Upper lobe of right lung (tissue), 1 donor: ENCODE data around the gene KRTAP13-3. TPM values are rescaled to one million over a fixed set of nuclear protein-coding genes. Genes with fewer than 3 reads are reported as not detected.

Source experiments
- ATAC-seq: fragments of 200-7000 bp; cut with Tn5 transposase; one replicate; pipeline ENCODE4 v1.9.1; 2020; ENCODE audit warnings: mild to moderate bottlenecking, moderate library complexity
- DNase-seq: peaks from one replicate; pipeline ENCODE4 v3.0.0-alpha.2; 2020
- H3K27ac ChIP-seq: fragments of 200-600 bp; one replicate; pipeline ENCODE4 v1.8.0; 2022
- H3K27me3 ChIP-seq: fragments of 200-600 bp; one replicate; pipeline ENCODE4 v1.8.0; 2022; ENCODE audit warnings: mild to moderate bottlenecking
- H3K36me3 ChIP-seq: fragments of 200-600 bp; one replicate; pipeline ENCODE4 v1.8.0; 2022
- H3K4me1 ChIP-seq: fragments of 200-600 bp; one replicate; pipeline ENCODE4 v1.8.0; 2022
- H3K4me3 ChIP-seq: fragments of 200-600 bp; one replicate; pipeline ENCODE4 v1.8.0; 2022; ENCODE audit warnings: mild to moderate bottlenecking
- H3K9me3 ChIP-seq: fragments of 200-600 bp; one replicate; pipeline ENCODE4 v1.8.0; 2022
- CTCF ChIP-seq: fragments of 200-600 bp; IDR thresholded peaks from one replicate; pipeline ENCODE4 v1.8.0; 2022; ENCODE audit warnings: antibody characterized with exemption
- intact Hi-C: fragments of 100-400 bp; cut with DNase I; formaldehyde crosslinking; loops from one replicate; pipeline ENCODE4 v1.11.0; 2022
- total RNA-seq: library from RNA; stranded (reverse); fragmentation: NEBNext Ultra II Directional; extraction: Animal tissue kit (Norgen Biotek cat#: 25700); gene quantifications from one replicate; pipeline ENCODE4 v1.2.1, GENCODE V29; 2021
- donor health status: DM: no; HTN: yes; CAD: no; lungs with severe emphysema.

Gene KRTAP13-3
- total RNA-seq, 1 donor from 2014 or later: not detected

DNA sequence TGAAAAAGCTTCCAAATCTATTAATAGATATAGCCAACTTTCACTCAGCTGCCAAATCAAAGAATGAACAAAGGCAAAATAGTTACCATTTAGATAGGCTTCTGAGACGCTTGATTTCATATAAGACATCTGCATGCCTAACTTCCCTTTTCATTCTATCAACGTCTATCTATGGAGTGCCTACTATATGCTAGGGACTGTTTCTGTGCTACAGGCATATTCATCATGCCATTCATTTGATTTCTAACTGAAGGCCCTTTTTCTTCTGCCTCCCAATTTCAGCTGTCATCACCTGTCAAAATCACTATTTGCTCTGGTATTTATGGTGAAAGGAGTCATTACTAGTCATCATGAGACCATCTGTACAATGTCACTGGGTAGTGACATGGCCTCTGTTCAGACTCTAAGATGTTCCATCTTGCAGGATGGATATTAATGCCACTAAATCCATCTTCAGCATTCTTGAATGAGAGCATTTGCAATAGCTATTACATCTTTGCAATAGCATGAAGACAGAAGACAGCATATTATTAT is 34.2 kb downstream of the KRTAP13-3 start:
- no peaks in the 10 kb centered on the region for H3K4me1 ChIP-seq
- no peaks in the 10 kb centered on the region for H3K9me3 ChIP-seq
- no peak overlapping the region for H3K27ac ChIP-seq
- H3K27me3 ChIP-seq: no peaks in the 10 kb centered on the region
- DNase-seq: no peak
- TF ChIP-seq CTCF: no peak
- no peak overlapping the region for H3K4me3 ChIP-seq
- no peak for ATAC-seq
- intact Hi-C loops: no loop called here
- H3K36me3 ChIP-seq: no peaks in the 10 kb centered on the region

DNA sequence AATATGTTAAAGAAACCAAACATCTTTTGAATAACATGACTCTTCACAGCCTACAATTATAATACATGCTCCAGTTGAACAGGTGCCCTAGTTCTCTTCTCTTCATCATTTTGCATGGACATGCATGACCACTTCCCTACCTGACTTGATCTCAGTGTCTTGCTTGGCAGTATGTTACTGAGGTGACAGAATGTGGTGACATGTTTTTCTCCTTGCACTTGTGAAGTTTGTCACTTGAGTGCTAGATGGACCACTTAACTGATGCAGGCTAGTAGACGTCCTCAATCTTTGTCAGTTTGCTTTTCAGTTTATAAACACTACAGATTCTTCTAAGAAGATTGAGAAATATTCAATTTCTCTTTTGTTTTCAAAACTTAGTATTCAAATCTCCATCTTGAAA is 43.5 kb downstream of the KRTAP13-3 start:
- Histone ChIP-seq H3K27ac (no peak overlapping the region), H3K4me1 (no peaks in the 10 kb centered on the region), H3K27me3 (no peaks in the 10 kb centered on the region), H3K9me3 (no peaks in the 10 kb centered on the region), H3K36me3 (no peaks in the 10 kb centered on the region), H3K4me3 (no peak overlapping the region)
- DNase-seq (no peak), ATAC-seq (no peak)
- TF ChIP-seq CTCF: no peak
- intact Hi-C loops: no loop called here

Other genes starting within 250 kb of the KRTAP13-3 start
- gene CLDN8, start 209.8 kb downstream of the KRTAP13-3 start, total RNA-seq: not detected
- gene KRTAP24-1, start 143.0 kb downstream of the KRTAP13-3 start, total RNA-seq: not detected
- not detected for gene KRTAP25-1, start 136.4 kb downstream of the KRTAP13-3 start, total RNA-seq
- not detected for gene KRTAP26-1, start 105.6 kb downstream of the KRTAP13-3 start, total RNA-seq
- not detected for gene KRTAP27-1, start 88.2 kb downstream of the KRTAP13-3 start, total RNA-seq
- gene KRTAP23-1, start 77.3 kb downstream of the KRTAP13-3 start, total RNA-seq: not detected
- not detected for gene KRTAP13-2, start 53.7 kb downstream of the KRTAP13-3 start, total RNA-seq
- not detected for gene KRTAP13-1, start 29.9 kb downstream of the KRTAP13-3 start, total RNA-seq
- not detected for gene KRTAP13-4, start 4.3 kb upstream of the KRTAP13-3 start, total RNA-seq
- not detected for gene KRTAP15-1, start 14.3 kb upstream of the KRTAP13-3 start, total RNA-seq
- gene KRTAP19-1, start 54.4 kb upstream of the KRTAP13-3 start, total RNA-seq: not detected
- not detected for gene KRTAP19-2, start 61.5 kb upstream of the KRTAP13-3 start, total RNA-seq
- gene KRTAP19-3, start 66.1 kb upstream of the KRTAP13-3 start, total RNA-seq: not detected
- not detected for gene KRTAP19-4, start 71.2 kb upstream of the KRTAP13-3 start, total RNA-seq
- gene KRTAP19-5, start 76.2 kb upstream of the KRTAP13-3 start, total RNA-seq: not detected
- not detected for gene KRTAP19-6, start 115.9 kb upstream of the KRTAP13-3 start, total RNA-seq
- not detected for gene KRTAP19-7, start 135.4 kb upstream of the KRTAP13-3 start, total RNA-seq
- gene KRTAP22-2, start 164.5 kb upstream of the KRTAP13-3 start, total RNA-seq: not detected
- not detected for gene KRTAP6-3, start 166.5 kb upstream of the KRTAP13-3 start, total RNA-seq
- not detected for gene KRTAP6-2, start 173.0 kb upstream of the KRTAP13-3 start, total RNA-seq
- not detected for gene KRTAP22-1, start 175.2 kb upstream of the KRTAP13-3 start, total RNA-seq
- not detected for gene KRTAP6-1, start 188.0 kb upstream of the KRTAP13-3 start, total RNA-seq
- gene KRTAP20-1, start 190.5 kb upstream of the KRTAP13-3 start, total RNA-seq: not detected
- gene KRTAP20-4, start 194.7 kb upstream of the KRTAP13-3 start, total RNA-seq: not detected
- gene KRTAP20-2, start 209.3 kb upstream of the KRTAP13-3 start, total RNA-seq: not detected
- gene KRTAP20-3, start 216.9 kb upstream of the KRTAP13-3 start, total RNA-seq: not detected